GM12878 (cell line): Measurements from ENCODE around the gene ZNF385D. TPM values are rescaled to one million over a fixed set of nuclear protein-coding genes. Genes with fewer than 3 reads are reported as not detected.

Experiments
- ATAC-seq: fragments of 200-7000 bp; cut with Tn5 transposase; 3 replicates; pipeline ENCODE4 v1.9.1; 2020; ENCODE audit warnings: mild to moderate bottlenecking, moderate library complexity
- BruUV-seq: library from RNA; stranded (reverse); fragments of 400-500 nt; replicated peaks from 2 replicates; lab custom pipeline; 2021; lab: Mats Ljungman, UMichigan
- CTCF ChIA-PET: fragments of 300-600 bp; sonication (Branson Sonifier 250); formaldehyde crosslinking; extraction: SDS; loops from one replicate; lab custom pipeline; 2021; ENCODE audit warnings: inconsistent platforms; lab: Yijun Ruan, JAX
- POLR2A ChIA-PET: fragments of 350-600 bp; formaldehyde crosslinking; extraction: SDS; loops from one replicate; lab custom pipeline; 2021; ENCODE audit warnings: inconsistent platforms; lab: Charles Lee
- RAD21 ChIA-PET: fragments of 300-600 bp; sonication (Branson Sonifier 250); formaldehyde crosslinking; loops from one replicate; lab custom pipeline; 2023; ENCODE audit warnings: antibody characterized with exemption; ENCODE audit not compliant: unreplicated experiment; lab: Charles Lee
- SMC1A ChIA-PET: fragments of 300-600 bp; sonication (Branson Sonifier 250); formaldehyde crosslinking; loops from one replicate; lab custom pipeline; 2023; ENCODE audit not compliant: unreplicated experiment, uncharacterized antibody; lab: Charles Lee
- DNase-seq: peaks from one replicate; pipeline ENCODE4 v3.0.0-alpha.2; 2011; ENCODE audit warnings: low read depth, low spot score
- FAIRE-seq: peaks from 3 replicates; lab custom pipeline; 2011; peaks lifted over from hg19 to GRCh38; lab: Jason Lieb, UNC
- H2AFZ ChIP-seq: 2 replicates; pipeline ENCODE4 v1.6.0; 2011; ENCODE audit warnings: low read depth, low read length, control low read depth; ENCODE audit not compliant: control insufficient read depth
- H3K27ac ChIP-seq: 2 replicates; pipeline ENCODE4 v1.5.1; 2011; ENCODE audit warnings: control low read depth; ENCODE audit not compliant: control insufficient read depth, insufficient read depth
- H3K27me3 ChIP-seq, 2 experiments: replicated peaks in 1 of 2; 2 replicates each; pipeline versions ENCODE4 v1.6.0 to v1.6.1; 2011; ENCODE audit warnings: low read length in 1 of 2; ENCODE audit not compliant: control insufficient read depth in 2 of 2, insufficient read depth in 2 of 2
- H3K36me3 ChIP-seq, 2 experiments: 2 replicates each; pipeline ENCODE4 v1.5.1; 2011; ENCODE audit warnings: low read length in 1 of 2; ENCODE audit not compliant: control insufficient read depth in 2 of 2, insufficient read depth in 2 of 2
- H3K4me1 ChIP-seq: 2 replicates; pipeline ENCODE4 v1.6.1; 2011; ENCODE audit warnings: mild to moderate bottlenecking, low read length, moderate library complexity, mixed read lengths; ENCODE audit not compliant: control insufficient read depth, insufficient read depth
- H3K4me2 ChIP-seq: 2 replicates; pipeline ENCODE4 v1.6.0; 2011; ENCODE audit warnings: control low read depth; ENCODE audit not compliant: control insufficient read depth, insufficient read depth
- H3K4me3 ChIP-seq: fragments of 200-600 bp; sonication (generic); 2 replicates; pipeline ENCODE4 v1.5.1; 2016
- H3K79me2 ChIP-seq: 2 replicates; pipeline ENCODE4 v1.6.0; 2011; ENCODE audit warnings: low read length; ENCODE audit not compliant: control insufficient read depth, insufficient read depth
- H3K9ac ChIP-seq: 2 replicates; pipeline ENCODE4 v1.8.0; 2011; ENCODE audit warnings: low read length, control low read depth, mixed read lengths; ENCODE audit not compliant: control insufficient read depth, insufficient read depth
- H3K9me3 ChIP-seq: replicated peaks from 3 replicates; pipeline ENCODE4 v1.5.1; 2011; ENCODE audit warnings: mild to moderate bottlenecking, low read length; ENCODE audit not compliant: control insufficient read depth, insufficient read depth
- H4K20me1 ChIP-seq: 2 replicates; pipeline ENCODE4 v1.6.0; 2011; ENCODE audit not compliant: control insufficient read depth, insufficient read depth
- BACH1 ChIP-seq: fragments of 450-650 bp; IDR thresholded peaks from 2 replicates; pipeline ENCODE4 v1.6.1; 2017; ENCODE audit warnings: mild to moderate bottlenecking, borderline replicate concordance
- BCL3 ChIP-seq: IDR thresholded peaks from 2 replicates; pipeline ENCODE4 v1.6.1; 2011; ENCODE audit warnings: borderline replicate concordance, low read depth, mild to moderate bottlenecking, moderate library complexity, low read length; ENCODE audit not compliant: insufficient read depth, poor library complexity, severe bottlenecking
- EED ChIP-seq: sonication (generic); IDR thresholded peaks from 2 replicates; pipeline ENCODE4 v1.6.1; 2016; ENCODE audit warnings: antibody characterized with exemption, low read depth
- KAT2A ChIP-seq: conservative IDR thresholded peaks from 2 replicates; pipeline ENCODE4 v1.6.1; 2011; ENCODE audit warnings: low read depth, low read length; ENCODE audit not compliant: control insufficient read depth
- MAX ChIP-seq: IDR thresholded peaks from 2 replicates; pipeline ENCODE4 v1.6.1; 2012; ENCODE audit warnings: low read depth, low read length, improper control_type of control experiment
- MXI1 ChIP-seq: fragments of 150-350 bp; IDR thresholded peaks from 2 replicates; pipeline ENCODE4 v1.6.1; 2011; ENCODE audit warnings: low read depth, mild to moderate bottlenecking, inconsistent platforms, low read length, improper control_type of control experiment
- SUPT20H ChIP-seq: IDR thresholded peaks from 2 replicates; pipeline ENCODE4 v1.6.1; 2011; ENCODE audit warnings: low read depth, mild to moderate bottlenecking, low read length, moderate library complexity, borderline replicate concordance; ENCODE audit not compliant: control insufficient read depth
- ZNF217 ChIP-seq: fragments of 450-650 bp; IDR thresholded peaks from 2 replicates; pipeline ENCODE4 v1.6.1; 2017; ENCODE audit warnings: antibody characterized with exemption, mild to moderate bottlenecking
- WGBS: methylation state at CpG from one replicate; pipeline ENCODE4 v1.1.6; 2016; ENCODE audit warnings: low lambda C conversion rate; ENCODE audit not compliant: insufficient replicate concordance, insufficient coverage; ENCODE audit errors: missing lambda C conversion rate; 5-methylcytosine and 5-hydroxymethylcytosine counted together
- in situ Hi-C: fragments of 300-500 bp; cut with MboI; formaldehyde crosslinking; loops from 9 replicates; pipeline ENCODE4 v1.14.3; 2018; ENCODE audit warnings: mixed read lengths
- intact Hi-C: fragments of 100-400 bp; cut with micrococcal nuclease; formaldehyde crosslinking; loops from one replicate; pipeline ENCODE4 v1.14.2; 2022; ENCODE audit not compliant: unreplicated experiment
- polyA plus RNA-seq, 11 experiments: library from polyadenylated mRNA; depleted of rRNA in 4 of 11; unstranded in 6 of 11; stranded (reverse) in 5 of 11; fragments of >200 nt; fragmentation: Nextera tagmentation in 4 of 11; fragmentation: Illumina TruSeq in 1 of 11; extraction: Ambion mirVana in 4 of 11; extraction: Trizol in 1 of 11; gene quantifications; 1 replicate in 1 of 11; 2 replicates in 10 of 11; pipeline versions ENCODE4 v1.2.1 to v1.2.3, GENCODE V29; 2011 to 2016; ENCODE audit warnings: inconsistent platforms in 2 of 11, missing spikeins in 2 of 11, low read depth in 1 of 11
- total RNA-seq, 4 experiments: library from RNA; depleted of rRNA in 3 of 4; stranded (reverse); fragments of >200 nt in 3 of 4; fragmentation: Illumina TruSeq in 1 of 4; extraction: Trizol in 1 of 4; gene quantifications; 2 replicates each; pipeline versions ENCODE4 v1.2.1 to v1.2.3, GENCODE V29; 2013 to 2021
- TF ChIP-seq, protein P1 (sequence below): fragments of 450-650 bp; IDR thresholded peaks from 2 replicates; pipeline ENCODE4 v1.6.1; 2017; ENCODE audit warnings: antibody characterized with exemption, mild to moderate bottlenecking, moderate library complexity
- TF ChIP-seq, protein P2 (sequence below): fragments of 450-650 bp; IDR thresholded peaks from 2 replicates; pipeline ENCODE4 v1.6.1; 2016; ENCODE audit warnings: mild to moderate bottlenecking
- TF ChIP-seq, protein P3 (sequence below): fragments of 150-350 bp; IDR thresholded peaks from 2 replicates; pipeline ENCODE4 v1.6.1; 2016; ENCODE audit warnings: low read depth, low read length
- TF ChIP-seq, protein P4 (sequence below): fragments of 450-650 bp; IDR thresholded peaks from 2 replicates; pipeline ENCODE4 v1.6.1; 2016; ENCODE audit warnings: mild to moderate bottlenecking

ZNF385D gene
- total and polyA plus RNA-seq, 10 of the 15 experiments (the other 5 are each of a cell fraction or from before 2014, with no cell fraction given), result 0.01 to 0.62 (median 0.18) TPM; not detected in 5

GRCh38 chr3:21533002-21533401 lies 218.0 kb downstream of the ZNF385D start (continued):
- no peak for TF ChIP-seq SUPT20H
- TF ChIP-seq BACH1, result no peak
- no peak for TF ChIP-seq MXI1
- TF ChIP-seq, protein P1, sequence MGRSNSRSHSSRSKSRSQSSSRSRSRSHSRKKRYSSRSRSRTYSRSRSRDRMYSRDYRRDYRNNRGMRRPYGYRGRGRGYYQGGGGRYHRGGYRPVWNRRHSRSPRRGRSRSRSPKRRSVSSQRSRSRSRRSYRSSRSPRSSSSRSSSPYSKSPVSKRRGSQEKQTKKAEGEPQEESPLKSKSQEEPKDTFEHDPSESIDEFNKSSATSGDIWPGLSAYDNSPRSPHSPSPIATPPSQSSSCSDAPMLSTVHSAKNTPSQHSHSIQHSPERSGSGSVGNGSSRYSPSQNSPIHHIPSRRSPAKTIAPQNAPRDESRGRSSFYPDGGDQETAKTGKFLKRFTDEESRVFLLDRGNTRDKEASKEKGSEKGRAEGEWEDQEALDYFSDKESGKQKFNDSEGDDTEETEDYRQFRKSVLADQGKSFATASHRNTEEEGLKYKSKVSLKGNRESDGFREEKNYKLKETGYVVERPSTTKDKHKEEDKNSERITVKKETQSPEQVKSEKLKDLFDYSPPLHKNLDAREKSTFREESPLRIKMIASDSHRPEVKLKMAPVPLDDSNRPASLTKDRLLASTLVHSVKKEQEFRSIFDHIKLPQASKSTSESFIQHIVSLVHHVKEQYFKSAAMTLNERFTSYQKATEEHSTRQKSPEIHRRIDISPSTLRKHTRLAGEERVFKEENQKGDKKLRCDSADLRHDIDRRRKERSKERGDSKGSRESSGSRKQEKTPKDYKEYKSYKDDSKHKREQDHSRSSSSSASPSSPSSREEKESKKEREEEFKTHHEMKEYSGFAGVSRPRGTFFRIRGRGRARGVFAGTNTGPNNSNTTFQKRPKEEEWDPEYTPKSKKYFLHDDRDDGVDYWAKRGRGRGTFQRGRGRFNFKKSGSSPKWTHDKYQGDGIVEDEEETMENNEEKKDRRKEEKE, result no peak

DNA sequence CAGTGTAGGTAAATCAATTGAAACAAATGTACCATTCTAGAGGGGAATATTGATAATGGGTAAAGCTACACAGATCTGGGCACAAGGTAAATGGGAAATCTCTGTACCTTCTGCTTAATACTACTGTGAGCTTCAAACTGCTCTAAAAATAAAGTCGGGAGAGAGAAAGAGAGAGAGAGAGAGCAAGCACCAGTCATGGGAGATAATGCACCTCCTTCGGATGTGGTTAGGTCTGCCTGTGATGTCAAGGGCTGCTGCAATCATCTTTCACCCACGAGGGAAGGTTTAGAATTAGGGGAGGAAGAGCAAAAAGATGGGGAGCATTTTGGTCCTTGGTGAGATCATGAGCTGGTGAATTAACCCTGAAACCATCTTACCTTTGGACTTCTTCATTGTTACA lies 219.1 kb downstream of the ZNF385D start:
- POLR2A ChIA-PET, result no interaction called here
- FAIRE-seq, result no peak
- TF ChIP-seq, protein P2, sequence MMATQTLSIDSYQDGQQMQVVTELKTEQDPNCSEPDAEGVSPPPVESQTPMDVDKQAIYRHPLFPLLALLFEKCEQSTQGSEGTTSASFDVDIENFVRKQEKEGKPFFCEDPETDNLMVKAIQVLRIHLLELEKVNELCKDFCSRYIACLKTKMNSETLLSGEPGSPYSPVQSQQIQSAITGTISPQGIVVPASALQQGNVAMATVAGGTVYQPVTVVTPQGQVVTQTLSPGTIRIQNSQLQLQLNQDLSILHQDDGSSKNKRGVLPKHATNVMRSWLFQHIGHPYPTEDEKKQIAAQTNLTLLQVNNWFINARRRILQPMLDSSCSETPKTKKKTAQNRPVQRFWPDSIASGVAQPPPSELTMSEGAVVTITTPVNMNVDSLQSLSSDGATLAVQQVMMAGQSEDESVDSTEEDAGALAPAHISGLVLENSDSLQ, result no peak
- TF ChIP-seq ZNF217 (no peak), MAX (no peak), KAT2A (no peak), BCL3 (no peak), EED (no peak)
- TF ChIP-seq, protein P3, sequence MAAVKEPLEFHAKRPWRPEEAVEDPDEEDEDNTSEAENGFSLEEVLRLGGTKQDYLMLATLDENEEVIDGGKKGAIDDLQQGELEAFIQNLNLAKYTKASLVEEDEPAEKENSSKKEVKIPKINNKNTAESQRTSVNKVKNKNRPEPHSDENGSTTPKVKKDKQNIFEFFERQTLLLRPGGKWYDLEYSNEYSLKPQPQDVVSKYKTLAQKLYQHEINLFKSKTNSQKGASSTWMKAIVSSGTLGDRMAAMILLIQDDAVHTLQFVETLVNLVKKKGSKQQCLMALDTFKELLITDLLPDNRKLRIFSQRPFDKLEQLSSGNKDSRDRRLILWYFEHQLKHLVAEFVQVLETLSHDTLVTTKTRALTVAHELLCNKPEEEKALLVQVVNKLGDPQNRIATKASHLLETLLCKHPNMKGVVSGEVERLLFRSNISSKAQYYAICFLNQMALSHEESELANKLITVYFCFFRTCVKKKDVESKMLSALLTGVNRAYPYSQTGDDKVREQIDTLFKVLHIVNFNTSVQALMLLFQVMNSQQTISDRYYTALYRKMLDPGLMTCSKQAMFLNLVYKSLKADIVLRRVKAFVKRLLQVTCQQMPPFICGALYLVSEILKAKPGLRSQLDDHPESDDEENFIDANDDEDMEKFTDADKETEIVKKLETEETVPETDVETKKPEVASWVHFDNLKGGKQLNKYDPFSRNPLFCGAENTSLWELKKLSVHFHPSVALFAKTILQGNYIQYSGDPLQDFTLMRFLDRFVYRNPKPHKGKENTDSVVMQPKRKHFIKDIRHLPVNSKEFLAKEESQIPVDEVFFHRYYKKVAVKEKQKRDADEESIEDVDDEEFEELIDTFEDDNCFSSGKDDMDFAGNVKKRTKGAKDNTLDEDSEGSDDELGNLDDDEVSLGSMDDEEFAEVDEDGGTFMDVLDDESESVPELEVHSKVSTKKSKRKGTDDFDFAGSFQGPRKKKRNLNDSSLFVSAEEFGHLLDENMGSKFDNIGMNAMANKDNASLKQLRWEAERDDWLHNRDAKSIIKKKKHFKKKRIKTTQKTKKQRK, result no peak
- TF ChIP-seq, protein P4, sequence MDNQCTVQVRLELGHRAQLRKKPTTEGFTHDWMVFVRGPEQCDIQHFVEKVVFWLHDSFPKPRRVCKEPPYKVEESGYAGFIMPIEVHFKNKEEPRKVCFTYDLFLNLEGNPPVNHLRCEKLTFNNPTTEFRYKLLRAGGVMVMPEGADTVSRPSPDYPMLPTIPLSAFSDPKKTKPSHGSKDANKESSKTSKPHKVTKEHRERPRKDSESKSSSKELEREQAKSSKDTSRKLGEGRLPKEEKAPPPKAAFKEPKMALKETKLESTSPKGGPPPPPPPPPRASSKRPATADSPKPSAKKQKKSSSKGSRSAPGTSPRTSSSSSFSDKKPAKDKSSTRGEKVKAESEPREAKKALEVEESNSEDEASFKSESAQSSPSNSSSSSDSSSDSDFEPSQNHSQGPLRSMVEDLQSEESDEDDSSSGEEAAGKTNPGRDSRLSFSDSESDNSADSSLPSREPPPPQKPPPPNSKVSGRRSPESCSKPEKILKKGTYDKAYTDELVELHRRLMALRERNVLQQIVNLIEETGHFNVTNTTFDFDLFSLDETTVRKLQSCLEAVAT, result no peak

More for the DNA sequence above, 219.1 kb downstream of the ZNF385D start:
- BruUV-seq, result no TSS peak
- DNase-seq, result no peak
- no peaks in the 10 kb centered on the region for H3K9me3 ChIP-seq
- no peaks in the 10 kb centered on the region for H3K4me1 ChIP-seq
- H3K36me3 ChIP-seq, result no peaks in the 10 kb centered on the region
- no peak overlapping the region for H3K27ac ChIP-seq
- WGBS, result 6% methylated on average over 3 of the region's 3 CpGs
- intact Hi-C loops, result no loop called here
- ChIA-PET CTCF (no interaction called here), RAD21 (no interaction called here), SMC1A (interaction anchor here (0.8 to 1.3 kb wide), 2 partner anchors 8 to 10 kb away, joined by 3 to 6 read pairs; no protein-coding TSS in a partner anchor)
- no peaks in the 10 kb centered on the region for H4K20me1 ChIP-seq
- H3K9ac ChIP-seq, result no peak overlapping the region
- no peak overlapping the region for H2AFZ ChIP-seq
- no peak overlapping the region for H3K4me2 ChIP-seq
- in situ Hi-C loops, result no loop called here
- no peaks in the 10 kb centered on the region for H3K27me3 ChIP-seq
- no peak overlapping the region for H3K4me3 ChIP-seq
- no peak for ATAC-seq
- no peaks in the 10 kb centered on the region for H3K79me2 ChIP-seq
